NB4 (cell line): ENCODE results near the gene DDRGK1.

Experiments used
- MYC ChIP-seq: IDR thresholded peaks from 2 replicates; pipeline ENCODE4 v1.6.1; 2011; ENCODE audit warnings: low read depth, low read length
- POLR2A ChIP-seq: IDR thresholded peaks from 2 replicates; pipeline ENCODE4 v1.6.1; 2011; ENCODE audit warnings: mild to moderate bottlenecking; ENCODE audit not compliant: insufficient read length; ENCODE audit errors: extremely low read depth
- TF ChIP-seq, protein P1 (sequence below): IDR thresholded peaks from one replicate; pipeline ENCODE4 v1.5.1; 2012; ENCODE audit warnings: low read depth, low read length

DNA sequence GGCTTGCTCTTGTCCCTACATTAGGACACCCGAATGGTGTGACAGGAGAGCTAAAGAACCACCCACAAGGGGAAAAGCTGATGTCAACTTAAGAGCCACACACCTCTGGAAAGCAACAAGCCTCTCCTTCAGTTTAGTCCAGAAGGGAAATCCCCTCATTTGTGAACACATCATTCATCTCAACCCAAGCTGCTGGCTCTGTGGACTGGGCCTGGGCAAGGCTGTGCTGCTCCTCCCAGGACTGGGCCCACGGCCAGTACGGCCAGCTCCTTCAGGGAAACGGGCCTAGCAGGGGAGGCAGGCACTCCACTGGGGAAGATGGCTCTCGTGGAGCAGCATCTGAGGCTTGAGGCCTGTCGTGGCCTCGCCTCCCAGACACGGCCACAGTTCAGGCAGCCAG lies 47.3 kb upstream of the DDRGK1 start:
- TF ChIP-seq, protein P1, sequence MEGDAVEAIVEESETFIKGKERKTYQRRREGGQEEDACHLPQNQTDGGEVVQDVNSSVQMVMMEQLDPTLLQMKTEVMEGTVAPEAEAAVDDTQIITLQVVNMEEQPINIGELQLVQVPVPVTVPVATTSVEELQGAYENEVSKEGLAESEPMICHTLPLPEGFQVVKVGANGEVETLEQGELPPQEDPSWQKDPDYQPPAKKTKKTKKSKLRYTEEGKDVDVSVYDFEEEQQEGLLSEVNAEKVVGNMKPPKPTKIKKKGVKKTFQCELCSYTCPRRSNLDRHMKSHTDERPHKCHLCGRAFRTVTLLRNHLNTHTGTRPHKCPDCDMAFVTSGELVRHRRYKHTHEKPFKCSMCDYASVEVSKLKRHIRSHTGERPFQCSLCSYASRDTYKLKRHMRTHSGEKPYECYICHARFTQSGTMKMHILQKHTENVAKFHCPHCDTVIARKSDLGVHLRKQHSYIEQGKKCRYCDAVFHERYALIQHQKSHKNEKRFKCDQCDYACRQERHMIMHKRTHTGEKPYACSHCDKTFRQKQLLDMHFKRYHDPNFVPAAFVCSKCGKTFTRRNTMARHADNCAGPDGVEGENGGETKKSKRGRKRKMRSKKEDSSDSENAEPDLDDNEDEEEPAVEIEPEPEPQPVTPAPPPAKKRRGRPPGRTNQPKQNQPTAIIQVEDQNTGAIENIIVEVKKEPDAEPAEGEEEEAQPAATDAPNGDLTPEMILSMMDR: no peak
- TF ChIP-seq POLR2A (no peak), MYC (no peak)
